MM.1S (cell line): ENCODE results near the gene PLXND1.

Source experiments
- EZH2 ChIP-seq: fragments of 300-600 bp; sonication (generic); optimal IDR thresholded peaks from 2 replicates; pipeline ENCODE3; 2017; ENCODE audit warnings: low read depth, mild to moderate bottlenecking, antibody characterized with exemption, low read length, mixed read lengths
- EZH2phosphoT487 ChIP-seq: fragments of 300-600 bp; sonication (generic); IDR thresholded peaks from 2 replicates; pipeline ENCODE4 v1.6.1; 2018; ENCODE audit warnings: antibody characterized with exemption, low read length
- TF ChIP-seq, protein P1 (sequence below): fragments of 300-600 bp; sonication (generic); IDR thresholded peaks from 2 replicates; pipeline ENCODE4 v1.5.1; 2016; ENCODE audit warnings: antibody characterized with exemption, low read length, mixed read lengths

DNA sequence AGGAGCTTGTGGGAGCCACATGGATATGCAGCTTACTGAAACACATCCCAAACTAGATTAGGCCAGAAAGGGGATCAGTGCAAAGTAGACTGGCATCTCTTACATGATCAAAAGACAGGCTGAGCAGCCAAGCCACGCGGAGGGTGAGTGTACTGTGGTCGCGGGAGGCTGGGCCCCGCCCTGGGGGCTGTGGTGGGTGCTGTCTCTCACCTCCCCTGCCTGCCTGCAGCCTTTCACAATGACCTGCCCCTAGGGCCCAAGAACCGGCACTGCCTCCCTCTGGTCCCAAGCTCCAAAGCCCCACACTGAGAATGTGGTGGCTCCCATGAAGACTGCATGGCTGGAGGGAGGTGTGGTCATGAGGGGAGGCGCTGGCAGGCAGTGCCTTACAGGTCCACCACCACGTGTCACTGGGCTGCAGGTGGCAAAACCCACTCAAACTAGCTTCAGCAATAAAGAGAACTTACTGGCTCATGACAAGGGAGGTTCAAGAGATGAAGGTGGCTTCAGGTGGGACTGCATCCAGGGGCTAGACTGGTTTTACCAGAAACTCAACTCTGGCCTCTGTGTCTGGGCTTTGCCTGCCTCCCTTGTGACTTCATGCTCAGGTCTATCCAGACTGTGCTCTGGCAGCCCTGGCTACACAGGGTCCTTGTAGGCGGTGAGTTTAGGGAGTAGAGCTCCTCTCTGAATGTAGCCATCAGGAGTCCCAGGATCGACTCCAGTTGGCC lies 27.4 kb upstream of the PLXND1 start:
- no peak for TF ChIP-seq EZH2
- TF ChIP-seq, protein P1, sequence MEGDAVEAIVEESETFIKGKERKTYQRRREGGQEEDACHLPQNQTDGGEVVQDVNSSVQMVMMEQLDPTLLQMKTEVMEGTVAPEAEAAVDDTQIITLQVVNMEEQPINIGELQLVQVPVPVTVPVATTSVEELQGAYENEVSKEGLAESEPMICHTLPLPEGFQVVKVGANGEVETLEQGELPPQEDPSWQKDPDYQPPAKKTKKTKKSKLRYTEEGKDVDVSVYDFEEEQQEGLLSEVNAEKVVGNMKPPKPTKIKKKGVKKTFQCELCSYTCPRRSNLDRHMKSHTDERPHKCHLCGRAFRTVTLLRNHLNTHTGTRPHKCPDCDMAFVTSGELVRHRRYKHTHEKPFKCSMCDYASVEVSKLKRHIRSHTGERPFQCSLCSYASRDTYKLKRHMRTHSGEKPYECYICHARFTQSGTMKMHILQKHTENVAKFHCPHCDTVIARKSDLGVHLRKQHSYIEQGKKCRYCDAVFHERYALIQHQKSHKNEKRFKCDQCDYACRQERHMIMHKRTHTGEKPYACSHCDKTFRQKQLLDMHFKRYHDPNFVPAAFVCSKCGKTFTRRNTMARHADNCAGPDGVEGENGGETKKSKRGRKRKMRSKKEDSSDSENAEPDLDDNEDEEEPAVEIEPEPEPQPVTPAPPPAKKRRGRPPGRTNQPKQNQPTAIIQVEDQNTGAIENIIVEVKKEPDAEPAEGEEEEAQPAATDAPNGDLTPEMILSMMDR = no peak
- TF ChIP-seq EZH2phosphoT487 = no peak
